COLO668 (cell line): Measurements from ENCODE around the gene VGF.
"Not testable (repeated sequence)": the region's sequence is repeated elsewhere in the genome, so short reads cannot be mapped to it uniquely, and the experiment has no call there.

Experiments
- DNase-seq: peaks from one replicate; lab custom pipeline; 2025; ENCODE audit not compliant: unreplicated experiment; lab: John Stamatoyannopoulos, UW

Gene VGF

DNA sequence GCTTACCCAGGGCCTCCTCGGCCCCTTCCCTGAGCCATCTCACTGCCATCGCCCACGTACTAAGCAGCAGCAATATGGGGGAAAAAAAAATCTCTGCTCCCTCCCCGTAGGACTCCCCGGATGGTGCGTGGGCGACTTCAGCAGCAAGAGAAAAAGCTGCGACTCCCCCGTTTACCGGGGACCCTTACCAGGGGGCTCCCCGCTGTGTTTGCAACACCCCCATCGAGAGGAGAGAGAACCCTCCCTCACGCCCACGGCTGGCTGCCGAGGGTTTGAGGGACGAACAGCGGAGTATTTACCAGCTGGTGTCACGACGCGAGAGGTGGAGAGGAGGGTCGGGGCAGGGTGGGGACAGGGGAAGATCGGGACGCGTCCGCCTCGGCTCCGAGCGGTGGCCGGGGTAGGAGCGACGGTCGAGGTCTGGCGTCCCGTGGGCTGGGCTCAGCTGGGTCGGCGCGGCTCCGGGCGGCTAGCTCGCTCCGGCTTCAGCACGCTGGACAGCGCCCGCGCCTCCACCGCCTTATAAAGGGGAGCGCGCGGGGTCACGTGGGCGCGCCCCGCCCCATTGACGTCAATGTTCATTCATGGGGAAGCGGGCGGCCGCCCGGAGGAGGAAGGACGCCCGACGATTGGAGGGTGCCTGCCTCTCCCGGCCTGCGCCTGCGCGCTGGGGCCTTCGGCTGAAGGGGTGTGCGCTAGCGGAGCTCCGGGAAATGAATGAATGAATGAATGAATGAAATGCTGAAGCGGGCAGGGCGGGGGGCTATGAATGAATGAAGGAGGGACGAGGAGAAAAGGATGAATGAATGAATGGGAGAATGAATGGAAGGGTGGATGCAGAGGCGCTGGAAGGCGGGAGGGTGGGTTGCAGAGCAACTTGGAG lies at the start of gene VGF:
Gene VGF (minus strand): TSS at position 495 of the 883 bp plus-strand sequence. CDS start 726 bp downstream, outside the sequence.
- DNase-seq, result peak; percentile 98

GRCh38 chr7:101212014-101212413 lies 46.6 kb upstream of the VGF start:
- DNase-seq, result no peak

- DNase-seq, result no peak
These were observed 46.1 kb upstream of the VGF start for GRCh38 chr7:101211501-101211900.

DNA sequence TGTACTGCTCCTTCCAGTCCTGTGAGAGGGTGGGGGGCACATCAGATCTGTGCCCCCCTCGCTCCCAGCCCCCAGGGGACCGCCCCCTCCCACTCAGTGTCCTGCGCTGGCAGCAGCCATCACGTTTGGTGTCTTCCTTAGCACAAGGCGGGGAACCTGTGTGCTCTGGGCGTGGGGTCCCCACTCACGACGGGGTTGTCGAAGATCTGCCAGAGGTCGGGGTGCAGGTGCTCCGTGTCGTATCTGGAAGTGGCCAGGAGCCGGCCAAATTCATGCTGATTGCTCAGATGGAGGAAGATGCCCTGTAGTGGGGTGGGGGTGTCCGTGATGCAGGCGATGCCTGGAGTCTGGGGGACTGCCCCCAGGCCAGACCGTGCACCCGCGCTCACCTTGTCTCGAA lies 44.8 kb upstream of the VGF start:
- DNase-seq, result no peak

DNA sequence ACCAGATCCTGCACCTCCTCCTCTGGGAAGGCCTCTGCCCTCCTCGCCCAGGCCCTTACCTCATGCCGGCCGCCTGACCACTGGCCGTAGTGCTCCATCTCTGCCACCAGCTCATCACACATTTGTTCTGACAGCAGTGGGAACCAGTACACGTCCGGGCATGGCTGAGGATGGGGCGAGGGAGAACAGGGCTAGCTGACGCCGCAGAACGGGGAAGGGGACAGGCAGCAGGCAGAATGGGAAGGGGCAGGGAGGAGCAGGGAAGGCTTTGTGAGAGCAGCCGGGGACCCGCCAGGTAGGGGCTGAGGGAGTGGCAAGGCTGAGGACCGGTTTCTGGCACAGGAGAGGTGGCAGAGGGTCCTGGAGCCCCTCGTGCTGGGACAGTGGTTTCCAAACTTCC lies 43.4 kb upstream of the VGF start:
- no peak for DNase-seq

DNA sequence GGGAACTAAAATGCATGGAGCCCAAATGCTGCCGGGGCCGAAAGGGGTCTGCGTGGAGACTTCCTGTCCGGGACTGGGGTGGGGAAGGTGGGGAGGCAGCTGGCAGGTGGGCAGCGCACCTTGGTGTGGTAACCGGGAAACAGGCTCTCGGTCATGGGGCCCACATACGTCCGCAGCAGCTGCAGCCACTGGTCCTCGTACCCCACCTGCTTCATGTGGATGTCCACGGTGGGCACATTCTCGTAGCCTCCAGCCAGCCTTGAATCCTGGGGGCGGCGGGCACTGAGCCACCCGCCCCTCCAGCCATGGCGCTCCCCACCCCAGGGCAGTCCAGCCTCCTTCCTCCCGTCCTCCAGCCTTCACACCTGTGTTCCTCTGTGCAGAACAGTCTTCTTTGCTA lies 42.1 kb upstream of the VGF start:
- DNase-seq, result no peak

- no peak for DNase-seq
These were observed 41.3 kb upstream of the VGF start for GRCh38 chr7:101206665-101207042.

GRCh38 chr7:101205901-101206664 lies 40.7 kb upstream of the VGF start:
- no peak for DNase-seq

DNA sequence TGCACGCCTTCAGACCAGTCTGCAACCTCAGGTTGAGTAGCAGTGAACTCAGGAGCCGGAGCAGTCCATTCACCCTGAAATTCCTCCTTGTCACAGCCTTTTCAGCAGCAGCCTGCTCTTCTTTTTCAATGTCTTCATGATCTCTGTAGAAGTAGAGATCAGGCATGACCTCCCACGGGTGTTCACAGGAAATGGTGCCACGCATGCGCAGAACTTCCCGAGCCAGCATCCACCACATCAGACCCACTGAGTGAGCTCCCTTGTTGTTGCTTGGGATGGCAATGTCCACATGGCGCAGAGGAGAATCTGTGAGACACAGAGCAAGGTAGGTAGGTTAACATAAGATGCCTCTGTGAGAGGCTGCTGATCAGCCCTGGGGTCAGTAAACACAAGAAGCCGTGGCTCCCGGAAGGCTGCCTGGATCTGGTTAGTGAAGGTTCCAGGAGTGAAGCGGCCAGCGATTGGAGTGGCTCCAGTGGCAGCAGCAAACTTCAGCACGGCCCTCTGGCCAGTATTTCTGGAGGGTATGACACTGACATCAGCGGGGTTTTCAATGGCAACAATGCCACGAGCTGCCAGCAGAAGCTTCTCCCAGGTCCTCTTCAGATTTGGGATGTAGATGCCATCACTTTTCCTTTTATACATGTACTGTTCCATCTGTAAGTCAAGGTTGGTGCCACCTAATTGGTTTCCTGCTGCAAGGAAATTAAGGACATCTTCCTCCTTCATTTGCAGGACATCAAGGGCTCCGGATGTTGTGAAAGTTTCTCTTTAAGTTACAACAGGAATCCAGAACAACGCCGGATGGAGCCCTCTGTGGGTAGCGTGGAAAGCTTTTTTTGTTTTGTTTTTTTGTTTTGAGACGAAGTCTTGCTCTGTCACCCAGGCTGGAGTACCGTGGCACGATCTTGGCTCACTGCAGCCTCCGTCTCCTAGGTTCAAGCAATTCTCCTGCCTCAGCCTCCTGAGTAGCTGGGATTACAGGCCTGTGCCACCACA lies 38.7 kb upstream of the VGF start:
- DNase-seq, result not testable (repeated sequence)

DNA sequence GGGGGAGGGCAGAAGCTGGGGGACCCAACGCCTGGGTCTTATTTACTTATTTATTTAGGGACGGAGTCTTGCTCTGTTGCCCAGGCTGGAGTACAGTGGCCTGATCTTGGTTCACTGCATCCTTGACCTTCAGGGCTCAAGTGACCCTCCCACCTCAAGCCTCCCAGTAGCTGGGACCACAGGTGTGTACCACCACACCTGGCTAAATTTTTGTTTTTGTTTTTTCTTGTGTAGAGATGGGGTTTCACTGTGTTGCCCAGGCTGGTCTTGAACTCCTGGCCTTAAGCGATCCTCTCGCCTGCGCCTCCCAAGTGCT lies 37.2 kb upstream of the VGF start:
- DNase-seq, result no peak

DNA sequence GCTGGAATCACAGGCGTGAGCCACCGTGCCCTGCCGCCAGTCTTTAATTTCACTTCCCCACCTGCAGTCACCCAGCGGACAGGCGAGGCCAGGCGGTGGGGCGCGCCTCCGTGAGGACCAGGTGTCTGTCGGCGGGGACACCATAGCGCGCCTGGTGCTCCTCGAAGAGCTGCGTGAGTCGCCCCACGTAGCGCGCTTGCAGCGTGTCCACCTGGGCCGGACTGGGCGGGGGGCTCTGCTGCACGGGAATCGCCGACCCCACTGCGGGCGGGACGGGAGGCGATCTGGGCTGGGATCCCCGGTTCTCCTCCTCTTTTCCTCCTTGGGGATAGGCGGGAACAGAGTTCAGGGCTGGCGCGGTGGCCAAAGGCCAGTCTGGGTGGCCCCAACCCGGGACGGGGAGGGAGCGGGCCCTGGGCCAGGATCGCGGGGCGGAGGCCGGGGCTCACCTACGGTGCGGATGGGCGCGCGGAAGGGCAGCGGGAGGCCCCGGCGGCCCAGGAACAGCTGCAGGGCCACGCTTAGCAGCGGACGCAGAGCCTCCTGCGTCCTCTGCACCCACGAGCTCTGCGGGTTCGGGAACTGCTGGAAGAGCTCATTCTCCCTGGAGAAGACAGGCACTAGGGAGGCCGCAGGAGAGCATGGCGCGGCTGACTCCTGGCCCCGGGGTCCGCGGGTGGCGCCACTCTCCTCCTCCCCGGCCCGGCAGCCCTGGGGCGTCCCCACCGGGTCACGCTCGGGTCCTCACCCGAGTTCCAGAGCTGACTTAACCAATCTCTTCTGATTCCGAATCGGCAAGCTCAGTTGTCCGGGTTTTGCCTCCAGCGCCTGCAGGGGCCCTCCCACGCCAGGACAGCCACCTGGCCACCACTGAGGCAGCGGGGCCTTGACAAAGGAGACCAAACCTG lies 36.6 kb upstream of the VGF start:
- peak; percentile 28 for DNase-seq

- peak; percentile 9 for DNase-seq
These were observed 35.7 kb upstream of the VGF start, which contains the start of gene MOGAT3 for GRCh38 chr7:101200862-101201599. Gene MOGAT3 (minus strand): TSS chr7:101201036. CDS start chr7:101200854, 182 bp downstream.

GRCh38 chr7:101200504-101200861 lies 35.1 kb upstream of the VGF start:
- DNase-seq, result no peak

DNA sequence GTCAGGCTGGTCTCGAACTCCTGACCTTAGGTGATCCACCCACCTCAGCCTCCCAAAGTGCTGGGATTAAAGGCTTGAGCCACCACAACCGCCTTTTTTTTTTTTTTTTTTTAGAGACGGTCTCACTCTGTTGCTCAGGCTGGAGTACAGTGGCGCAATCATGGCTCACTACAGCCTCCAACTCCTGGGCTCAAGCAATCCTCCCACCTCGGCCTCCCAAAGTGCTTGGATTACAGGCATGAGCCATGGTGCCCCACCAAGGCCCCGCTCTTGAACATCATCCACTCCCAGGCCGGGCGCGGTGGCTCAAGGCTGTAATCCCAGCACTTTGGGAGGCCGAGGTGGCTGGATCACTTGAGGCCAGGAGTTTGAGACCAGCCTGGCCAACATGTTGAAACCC lies 34.2 kb upstream of the VGF start:
- DNase-seq, result not testable (repeated sequence)

GRCh38 chr7:101198476-101198875 lies 33.1 kb upstream of the VGF start:
- DNase-seq, result no peak

DNA sequence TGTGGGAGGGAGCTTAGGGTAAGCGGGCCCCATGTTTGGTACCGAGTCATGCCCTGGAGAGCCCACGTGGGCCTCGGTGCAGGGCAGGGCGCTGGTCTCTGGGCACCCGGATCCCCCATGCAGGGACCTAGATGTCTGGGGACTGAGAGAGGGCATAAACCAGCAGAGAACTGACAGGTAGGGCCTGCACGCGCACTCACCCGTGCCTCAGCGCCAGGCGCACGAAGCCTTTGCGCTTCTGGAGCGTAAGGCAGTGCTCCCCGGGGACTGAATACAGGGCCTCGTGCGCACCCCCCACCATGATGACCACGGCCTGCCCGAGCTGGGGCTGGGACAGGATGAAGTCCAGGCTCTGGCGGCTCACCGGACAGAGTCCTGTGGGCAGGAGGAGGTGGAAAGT lies 32.6 kb upstream of the VGF start:
- DNase-seq, result no peak

DNA sequence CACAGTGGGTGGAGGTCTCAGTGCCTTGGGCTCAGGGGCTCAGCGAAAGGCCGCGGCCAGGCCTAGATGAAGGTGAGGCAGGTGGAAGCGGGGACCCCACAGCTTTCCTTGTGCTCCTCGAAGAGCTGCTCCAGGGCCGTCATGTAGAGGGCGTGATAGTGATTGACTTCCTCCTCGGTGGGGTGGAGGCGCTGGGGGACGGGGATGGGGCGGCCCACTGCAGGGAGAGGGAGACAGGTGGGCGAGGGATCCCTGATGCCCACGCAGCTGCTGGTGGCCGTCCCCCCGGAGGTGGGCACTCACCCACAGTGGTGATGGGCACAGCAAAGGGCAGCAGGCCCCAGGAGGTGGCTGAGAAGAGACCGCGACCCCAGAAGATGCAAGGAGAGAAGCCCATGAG lies 30.5 kb upstream of the VGF start:
- no peak for DNase-seq

- DNase-seq, result no peak
These were observed 23.7 kb upstream of the VGF start for GRCh38 chr7:101189109-101189508.

- no peak for DNase-seq
These were observed 21.6 kb upstream of the VGF start for GRCh38 chr7:101186844-101187428.
